GM18951 (cell line): ENCODE measurements around the gene SPCS1.
"Not testable (repeated sequence)": the region's sequence is repeated elsewhere in the genome, so short reads cannot be mapped to it uniquely, and the experiment has no call there.

ENCODE experiments used
- POLR2A ChIP-seq: IDR thresholded peaks from 4 replicates; pipeline ENCODE4 v1.6.1; 2011; ENCODE audit warnings: mild to moderate bottlenecking; ENCODE audit not compliant: insufficient read length, insufficient read depth; ENCODE audit errors: extremely low read depth
- in situ Hi-C: fragments of 300-500 bp; cut with MboI; formaldehyde crosslinking; loops from one replicate; pipeline ENCODE4 v1.12.0; 2022; ENCODE audit warnings: low sequenced_read_pairs, mixed read lengths, inconsistent platforms; ENCODE audit not compliant: unreplicated experiment

The SPCS1 gene

DNA sequence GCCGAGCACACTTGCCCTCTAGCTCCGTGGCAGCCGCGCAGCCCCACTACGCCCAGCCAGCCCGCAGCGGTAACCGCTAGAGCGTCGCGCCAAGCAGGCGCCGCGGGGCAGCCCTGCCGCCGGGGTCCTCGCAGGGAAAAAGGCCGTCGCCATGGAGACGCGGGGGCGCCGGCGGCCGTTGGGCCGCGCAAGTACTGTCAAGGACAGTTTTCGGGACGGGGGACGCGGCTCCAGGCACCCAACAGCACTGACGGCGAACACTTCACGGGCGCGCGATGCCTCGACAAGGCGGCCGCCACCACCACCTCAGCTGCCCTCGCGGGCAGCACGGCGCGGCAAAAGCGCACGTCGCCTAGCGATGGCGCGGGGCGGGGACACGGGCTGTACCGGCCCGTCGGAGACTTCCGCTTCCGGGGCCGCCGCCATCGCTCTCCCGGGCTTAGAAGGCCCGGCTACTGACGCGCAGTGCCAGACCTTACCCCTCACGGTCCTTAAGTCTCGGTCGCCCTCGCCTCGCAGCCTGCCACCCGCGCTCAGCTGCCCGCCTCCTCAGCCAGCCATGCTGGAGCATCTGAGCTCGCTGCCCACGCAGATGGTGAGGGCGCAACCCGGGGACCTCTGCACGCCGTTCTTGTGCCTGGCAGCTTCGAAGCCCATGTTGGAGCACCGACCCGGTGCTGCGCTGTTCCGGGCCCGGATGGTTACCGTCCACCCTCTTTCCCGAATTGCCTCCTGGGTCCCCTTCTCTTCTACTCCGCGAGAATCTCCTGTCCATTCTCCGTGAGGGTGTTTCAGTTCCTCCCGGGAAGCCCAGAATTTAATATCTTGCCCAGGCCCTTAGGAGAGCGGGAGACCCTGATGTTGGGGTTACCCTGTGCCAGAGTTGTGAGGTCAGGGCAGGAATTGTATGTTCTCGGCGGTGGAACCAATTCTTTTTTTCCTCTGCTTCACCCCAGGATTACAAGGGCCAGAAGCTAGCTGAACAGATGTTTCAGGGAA, at the start of gene SPCS1, which contains the start of gene GLT8D1:
TSS of gene SPCS1 (plus strand) at position 419 of the 999 bp plus-strand sequence. CDS start at position 560, 141 bp downstream.
TSS of gene GLT8D1 (minus strand) at position 104 of the 999 bp plus-strand sequence. CDS start 5,331 bp downstream, outside the sequence.
- TF ChIP-seq POLR2A: peak; percentile 83
- in situ Hi-C loops: no loop called here

GRCh38 chr3:52660046-52660445, 45.9 kb upstream of the SPCS1 start:
- TF ChIP-seq POLR2A: no peak
- in situ Hi-C loops: no loop called here

- TF ChIP-seq POLR2A: no peak
These were observed 42.8 kb upstream of the SPCS1 start for GRCh38 chr3:52663098-52663497.

GRCh38 chr3:52670621-52671521, 35.0 kb upstream of the SPCS1 start:
- no peak for TF ChIP-seq POLR2A
- in situ Hi-C loops: no loop called here

More at GRCh38 chr3:52663098-52663497, 42.8 kb upstream of the SPCS1 start:
- in situ Hi-C loops: no loop called here

DNA sequence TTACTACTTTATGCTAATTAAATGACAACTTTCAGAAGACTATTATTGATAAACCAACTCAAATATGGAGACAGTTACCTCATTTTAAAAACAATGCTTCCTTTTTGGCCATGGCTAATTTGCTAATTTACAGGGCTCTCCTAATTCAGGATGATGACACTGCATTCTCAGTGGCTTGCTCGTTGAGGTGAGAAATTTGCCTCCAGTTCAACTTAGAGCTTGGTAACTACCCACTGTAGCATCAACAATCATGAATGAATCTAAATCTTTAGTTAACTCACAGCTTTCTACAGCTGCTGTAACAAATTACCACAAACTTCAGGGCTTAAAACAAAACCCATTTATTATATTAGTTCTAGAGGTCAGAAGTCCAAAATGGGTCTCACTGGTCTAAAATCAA, 34.2 kb upstream of the SPCS1 start:
- no peak for TF ChIP-seq POLR2A
- in situ Hi-C loops: no loop called here

- in situ Hi-C loops: not testable (repeated sequence)
These were observed 29.7 kb upstream of the SPCS1 start for GRCh38 chr3:52676201-52676600.

GRCh38 chr3:52678265-52679198, 27.4 kb upstream of the SPCS1 start:
- in situ Hi-C loops: no loop called here

DNA sequence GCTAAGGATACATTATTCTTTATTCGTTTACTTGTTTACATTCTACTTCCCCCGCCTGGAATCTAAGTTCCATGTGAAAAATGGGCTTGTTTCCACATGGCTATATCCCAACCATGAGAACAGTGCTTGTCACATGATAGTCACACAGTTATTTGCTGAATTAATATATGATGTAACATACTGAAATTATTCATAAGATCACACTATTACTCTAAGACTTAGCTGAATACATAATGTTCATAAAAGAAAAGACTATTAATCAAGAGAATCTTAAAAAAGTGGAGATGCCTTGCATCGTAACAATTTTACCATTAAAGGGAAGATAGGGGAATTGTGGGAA, 26.7 kb upstream of the SPCS1 start:
- TF ChIP-seq POLR2A: no peak
- in situ Hi-C loops: no loop called here

More at GRCh38 chr3:52678265-52679198, 27.4 kb upstream of the SPCS1 start:
- TF ChIP-seq POLR2A: no peak

DNA sequence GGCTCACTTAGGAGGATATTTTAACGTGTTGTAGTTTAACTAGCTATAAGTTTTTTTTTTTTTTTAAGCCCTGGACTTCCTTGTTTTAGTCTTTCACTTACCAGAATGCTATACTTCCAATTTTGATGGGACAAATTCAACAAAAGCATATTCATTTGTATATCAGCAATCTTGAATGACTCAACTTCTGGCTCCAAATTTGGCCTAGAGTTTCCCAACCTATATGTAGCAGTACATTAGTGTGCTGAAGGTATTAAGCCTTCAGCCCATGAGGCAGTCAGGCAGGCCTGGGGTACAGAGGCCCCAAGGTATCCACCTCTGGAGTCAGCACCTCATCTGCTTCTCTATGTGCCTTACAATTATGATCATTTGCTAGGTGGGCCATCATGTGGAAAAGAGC, 26.1 kb upstream of the SPCS1 start:
- in situ Hi-C loops: no loop called here
- TF ChIP-seq POLR2A: no peak

DNA sequence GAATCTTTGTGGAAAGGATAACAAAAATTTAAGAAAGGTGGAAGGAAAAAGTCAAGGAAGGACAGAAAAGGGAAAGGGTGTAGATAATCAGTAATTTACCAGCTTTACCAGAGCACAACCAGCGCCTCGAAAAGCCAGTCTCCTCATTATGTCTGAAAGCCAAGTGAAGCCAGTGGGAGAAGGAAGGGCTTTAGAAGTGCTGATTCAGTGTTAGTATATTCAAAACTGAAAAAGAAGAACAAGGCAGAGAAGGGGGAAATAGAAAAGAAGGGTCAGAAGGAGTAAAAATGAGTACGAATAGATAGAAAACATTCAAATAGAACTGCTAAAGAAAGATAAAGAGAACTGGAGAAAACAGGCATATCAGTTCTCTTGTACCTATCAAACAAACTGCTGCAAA, 24.3 kb upstream of the SPCS1 start:
- in situ Hi-C loops: no loop called here
- no peak for TF ChIP-seq POLR2A

DNA sequence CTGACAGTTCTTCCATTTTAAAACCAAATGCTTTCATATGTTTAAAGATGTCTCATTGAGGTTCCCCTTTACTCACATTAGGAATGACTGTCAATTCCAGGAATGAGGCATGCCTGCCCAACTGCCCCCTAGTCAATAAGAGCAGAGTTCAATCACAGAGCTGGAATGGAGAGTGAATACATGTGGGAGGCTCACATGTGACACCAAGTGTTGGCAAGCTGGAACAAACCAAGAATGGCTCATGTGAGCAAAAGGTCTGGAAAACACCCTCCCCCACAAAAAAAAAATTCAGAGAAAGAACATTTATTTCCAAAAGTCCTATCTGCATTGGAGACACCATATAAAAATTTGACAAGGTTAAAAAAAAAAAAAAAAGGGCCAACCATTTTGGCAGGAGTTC, 23.9 kb upstream of the SPCS1 start:
- in situ Hi-C loops: no loop called here
- TF ChIP-seq POLR2A: no peak

GRCh38 chr3:52683611-52684010, 22.3 kb upstream of the SPCS1 start:
- in situ Hi-C loops: no loop called here
- no peak for TF ChIP-seq POLR2A
